Type B pancreatic cell (in vitro differentiated cells): ENCODE data around the gene DENR. TPM values are rescaled to one million over a fixed set of nuclear protein-coding genes. Genes with fewer than 3 reads are reported as not detected.
"Not testable (repeated sequence)": the region's sequence is repeated elsewhere in the genome, so short reads cannot be mapped to it uniquely, and the experiment has no call there.

Experiments used
- DNase-seq: peaks from one replicate; pipeline ENCODE4 v3.0.0; 2021; ENCODE audit warnings: mixed read lengths; ENCODE audit not compliant: unreplicated experiment; ENCODE audit errors: extremely low spot score
- H3K27ac Mint-ChIP-seq: 2 replicates; pipeline ENCODE4 v1.8.0; 2021; ENCODE audit warnings: mild to moderate bottlenecking, mixed read lengths
- H3K27me3 Mint-ChIP-seq: 2 replicates; pipeline ENCODE4 v1.8.0; 2021; ENCODE audit warnings: mixed read lengths
- H3K36me3 Mint-ChIP-seq: 2 replicates; pipeline ENCODE4 v1.8.0; 2021; ENCODE audit warnings: mixed read lengths
- H3K4me1 Mint-ChIP-seq: one replicate; pipeline ENCODE4 v1.8.0; 2021; ENCODE audit warnings: mixed read lengths; ENCODE audit not compliant: unreplicated experiment
- H3K4me3 Mint-ChIP-seq: 2 replicates; pipeline ENCODE4 v1.8.0; 2021; ENCODE audit warnings: mild to moderate bottlenecking, mixed read lengths
- H3K9me3 Mint-ChIP-seq: 2 replicates; pipeline ENCODE4 v1.8.0; 2021; ENCODE audit warnings: mixed read lengths
- CTCF ChIP-seq: fragments of 200-600 bp; sonication (generic); conservative IDR thresholded peaks from 2 replicates; pipeline ENCODE4 v1.5.0; 2021; ENCODE audit warnings: antibody characterized with exemption, mild to moderate bottlenecking
- total RNA-seq: library from RNA; stranded (reverse); gene quantifications from 2 replicates; pipeline ENCODE4 v1.2.1, GENCODE V29; 2021; ENCODE audit warnings: low replicate concordance

Gene DENR
- total RNA-seq, 1 donor from 2014 or later, result 63.2 TPM

DNA sequence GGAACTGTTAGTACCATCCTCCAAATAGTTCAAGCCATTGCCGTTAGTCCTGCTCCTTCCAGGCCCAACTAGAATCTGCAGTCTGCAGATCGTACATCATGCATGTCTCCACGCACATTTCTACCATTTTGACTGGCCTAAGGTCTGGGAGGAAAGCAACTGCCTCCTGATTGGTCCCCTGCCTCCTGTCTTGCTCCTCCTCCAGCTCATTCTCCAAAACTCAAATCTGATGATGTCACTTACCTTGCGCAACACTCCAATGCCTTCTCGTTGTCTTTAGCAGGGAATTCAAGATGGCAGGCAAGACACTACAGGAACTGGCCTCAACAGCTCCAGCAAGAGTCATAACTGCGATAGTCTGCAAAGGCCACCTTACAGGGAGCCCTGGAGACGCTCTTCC, 12.3 kb upstream of the DENR start:
- no peaks in the 10 kb centered on the region for H3K4me1 Mint-ChIP-seq
- H3K9me3 Mint-ChIP-seq, result no peaks in the 10 kb centered on the region
- DNase-seq, result no peak
- no peak for TF ChIP-seq CTCF
- H3K4me3 Mint-ChIP-seq, result no peak overlapping the region
- no peaks in the 10 kb centered on the region for H3K36me3 Mint-ChIP-seq
- no peaks in the 10 kb centered on the region for H3K27me3 Mint-ChIP-seq
- H3K27ac Mint-ChIP-seq, result no peak overlapping the region

DNA sequence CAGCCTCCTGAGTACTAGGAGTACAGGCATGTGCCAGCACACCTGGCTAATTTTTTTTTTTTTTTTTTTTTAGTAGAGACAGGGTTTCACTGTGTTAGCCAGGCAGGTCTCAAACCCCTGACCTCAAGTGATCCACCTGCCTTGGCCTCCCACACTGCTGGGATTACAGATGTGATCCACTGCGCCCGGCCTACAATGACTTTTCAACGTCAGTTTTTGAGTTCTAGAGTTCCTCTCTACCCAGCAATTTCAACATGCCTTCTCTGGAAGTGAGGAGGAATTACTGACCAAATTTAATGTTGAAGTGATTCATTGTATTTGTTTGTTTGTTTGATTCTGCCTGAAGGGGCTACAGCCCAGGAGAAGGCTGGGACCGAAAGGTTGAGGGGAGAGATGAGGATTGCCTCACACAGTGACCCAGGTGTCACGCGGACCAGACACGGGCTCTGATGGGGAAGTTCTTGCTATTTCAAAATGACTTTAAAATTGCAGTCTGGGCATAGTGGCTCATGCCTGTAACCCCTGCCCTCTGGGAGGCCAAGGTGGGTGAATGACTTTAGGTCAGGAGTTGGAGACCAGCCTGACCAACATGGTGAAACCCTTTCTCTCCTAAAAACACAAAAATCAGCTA, 8.6 kb upstream of the DENR start:
- DNase-seq, result no peak
- no peak for TF ChIP-seq CTCF
- H3K27me3 Mint-ChIP-seq, result no peaks in the 10 kb centered on the region
- H3K9me3 Mint-ChIP-seq, result no peaks in the 10 kb centered on the region
- no peaks in the 10 kb centered on the region for H3K4me1 Mint-ChIP-seq
- no peak overlapping the region for H3K27ac Mint-ChIP-seq
- no peaks in the 10 kb centered on the region for H3K36me3 Mint-ChIP-seq
- no peak overlapping the region for H3K4me3 Mint-ChIP-seq

- TF ChIP-seq CTCF, result no peak
- Mint-ChIP-seq H3K9me3 (peaks cover 4% of the 10 kb centered on the region), H3K27me3 (no peaks in the 10 kb centered on the region), H3K4me3 (no peak overlapping the region), H3K36me3 (no peaks in the 10 kb centered on the region), H3K4me1 (peaks cover 23% of the 10 kb centered on the region), H3K27ac (no peak overlapping the region)
- no peak for DNase-seq
Measured at GRCh38 chr12:122747224-122748135, 5.1 kb upstream of the DENR start.

DNA sequence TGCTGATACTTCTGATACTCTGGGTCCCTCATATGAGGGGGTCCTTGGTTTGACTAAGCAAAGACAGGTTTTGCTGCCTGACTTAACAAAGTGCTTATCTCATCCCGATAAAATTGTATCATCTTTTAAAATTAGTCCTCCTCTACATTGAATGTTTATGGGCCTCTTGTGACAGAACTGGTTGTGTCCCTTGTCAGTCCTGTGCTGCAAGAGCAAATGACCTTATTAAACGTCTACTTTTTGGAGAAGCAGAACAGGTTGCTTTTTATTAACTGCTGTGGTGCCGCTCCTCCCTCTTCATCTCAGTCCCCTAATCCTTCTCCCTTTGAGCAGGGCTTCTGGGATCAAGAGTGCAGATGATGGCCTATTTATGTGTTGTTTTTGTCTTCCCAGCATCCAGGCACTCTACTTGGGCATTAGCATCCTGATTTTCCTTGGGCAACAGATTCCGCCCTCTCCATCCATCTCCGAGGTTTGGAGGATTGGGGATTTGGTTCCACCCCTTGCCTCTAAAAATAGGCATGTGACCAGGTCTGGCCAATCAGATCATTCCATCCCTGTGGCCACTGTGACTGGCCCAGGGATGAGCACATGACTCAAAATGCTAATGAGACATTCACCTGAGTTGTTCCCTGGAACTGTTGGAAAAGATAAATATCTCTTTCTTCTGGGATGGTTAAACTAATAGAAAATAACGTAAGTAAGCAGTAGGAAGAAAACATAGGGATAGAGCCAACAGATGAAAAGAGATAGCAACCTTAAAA, 2.9 kb upstream of the DENR start:
- no peak for DNase-seq
- H3K36me3 Mint-ChIP-seq, result peaks cover 11% of the 10 kb centered on the region
- no peak for TF ChIP-seq CTCF
- no peaks in the 10 kb centered on the region for H3K27me3 Mint-ChIP-seq
- peaks cover 35% of the 10 kb centered on the region for H3K4me1 Mint-ChIP-seq
- H3K9me3 Mint-ChIP-seq, result peaks cover 4% of the 10 kb centered on the region
- H3K27ac Mint-ChIP-seq, result peak overlapping the region; percentile 89
- H3K4me3 Mint-ChIP-seq, result peak overlapping the region; percentile 85

DNA sequence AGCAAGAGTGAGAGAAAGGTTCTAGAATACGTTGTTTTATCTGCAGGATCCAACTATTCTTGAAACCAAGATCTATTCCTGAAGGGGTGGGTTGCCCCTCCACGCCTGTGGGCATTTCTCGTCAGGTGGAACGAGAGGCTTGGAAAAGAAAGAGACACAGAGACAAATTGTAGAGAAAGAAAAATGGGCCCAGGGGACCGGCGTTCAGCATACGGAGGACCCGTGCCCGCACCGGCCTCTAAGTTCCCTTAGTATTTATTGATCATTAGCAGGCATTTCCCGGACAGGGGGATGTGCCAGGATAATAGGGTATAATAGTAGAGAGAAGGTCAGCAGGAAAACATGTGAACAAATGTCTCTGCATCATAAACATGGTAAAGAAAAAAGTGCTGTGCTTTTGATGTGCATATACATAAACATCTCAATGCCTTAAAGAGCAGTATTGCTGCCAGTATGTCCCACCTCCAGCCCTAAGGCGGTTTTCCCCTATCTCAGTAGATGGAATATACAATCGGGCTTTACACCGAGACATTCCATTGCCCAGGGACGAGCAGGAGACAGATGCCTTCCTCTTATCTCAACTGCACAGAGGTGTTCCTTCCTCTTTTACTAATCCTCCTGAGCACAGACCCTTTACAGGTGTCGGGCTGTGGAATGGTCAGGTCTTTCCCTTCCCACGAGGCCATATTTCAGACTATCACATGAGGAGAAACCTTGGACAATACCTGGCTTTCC, 1.7 kb upstream of the DENR start:
- not testable (repeated sequence) for DNase-seq, H3K27me3 Mint-ChIP-seq, H3K9me3 Mint-ChIP-seq
- peaks cover 18% of the 10 kb centered on the region for H3K36me3 Mint-ChIP-seq
- peak overlapping the region; percentile 98 for H3K27ac Mint-ChIP-seq
- peaks cover 39% of the 10 kb centered on the region for H3K4me1 Mint-ChIP-seq
- H3K4me3 Mint-ChIP-seq, result peak overlapping the region; percentile 96
